ENCODE data around the gene SMIM7. TPM values are rescaled to one million over a fixed set of nuclear protein-coding genes. Genes with fewer than 3 reads are reported as not detected.

The SMIM7 gene
- total and polyA plus RNA-seq, 2 of the 13 experiments (the other 11 are each of a cell fraction or from before 2014, with no cell fraction given), result 55.7 to 74.9 TPM

- peak; percentile 72 for TF ChIP-seq ZNF407 (CRISPR knock-in tag; IDR thresholded peaks at IDR 0.05; ENCODE audit: not compliant biosample characterization)
- TF ChIP-seq CENPX (CRISPR knock-in tag; IDR thresholded peaks at IDR 0.05), result no peak
- TF ChIP-seq PHF21A (CRISPR knock-in tag; IDR thresholded peaks at IDR 0.05), result peak; percentile 72
- no peak for TF ChIP-seq RFX3 (CRISPR knock-in tag; IDR thresholded peaks at IDR 0.05)
- TF ChIP-seq ZBTB49 (CRISPR knock-in tag; IDR thresholded peaks at IDR 0.05; ENCODE audit: borderline replicate concordance), result no peak; the same call in 1 of the 2 replicates
- TF ChIP-seq TRAFD1 (CRISPR knock-in tag; IDR thresholded peaks at IDR 0.05; ENCODE audit: borderline replicate concordance), result peak; percentile 81; the same call in 1 of the 2 replicates
- peak; percentile 96 for TF ChIP-seq SP4 (CRISPR knock-in tag; IDR thresholded peaks at IDR 0.05)
- no peak for TF ChIP-seq ETS1 (CRISPR knock-in tag; IDR thresholded peaks at IDR 0.05)
- 0 out of 2 replicates have a peak, but pooled peaks have one; percentile 25 for TF ChIP-seq RNF2 (conservative IDR thresholded peaks at IDR 0.05; ENCODE audit: low read depth)
- TF ChIP-seq NR2F1 (CRISPR knock-in tag; IDR thresholded peaks at IDR 0.05), result peak in 1 of 2 experiments; percentile 40; a peak in 1 of 4 replicates
- no peak for TF ChIP-seq PLRG1 (conservative IDR thresholded peaks at IDR 0.05)
- peak; percentile 67; the same call in 1 of the 2 replicates for TF ChIP-seq TGIF2 (CRISPR knock-in tag; IDR thresholded peaks at IDR 0.05)
These were observed at the start of gene SMIM7 (continued) for GRCh38 chr19:16659832-16660708.
